Adipocyte (in vitro differentiated cells): Measurements from ENCODE around the gene SUMO3.
A peak's percentile ranks its signal among the peaks of the same experiment; 100 is the strongest.

Source experiments
- DNase-seq: peaks from one replicate; pipeline ENCODE4 v3.0.0-alpha.2; 2015; ENCODE audit warnings: low read depth
- H3K27me3 ChIP-seq: replicated peaks from 2 replicates; pipeline ENCODE4 v1.7.0; 2013; ENCODE audit warnings: mild to moderate bottlenecking, low read length, moderate library complexity; ENCODE audit not compliant: control insufficient read depth, insufficient read depth
- H3K36me3 ChIP-seq: 2 replicates; pipeline ENCODE4 v1.7.0; 2013; ENCODE audit warnings: low read length, mild to moderate bottlenecking, moderate library complexity; ENCODE audit not compliant: control insufficient read depth, insufficient read depth, severe bottlenecking
- H3K4me1 ChIP-seq: 2 replicates; pipeline ENCODE4 v1.7.0; 2013; ENCODE audit warnings: mild to moderate bottlenecking, low read length, moderate library complexity; ENCODE audit not compliant: control insufficient read depth, insufficient read depth
- H3K4me3 ChIP-seq: 2 replicates; pipeline ENCODE4 v1.7.0; 2013; ENCODE audit warnings: mild to moderate bottlenecking, low read length, moderate library complexity
- H3K9ac ChIP-seq: 2 replicates; pipeline ENCODE4 v1.7.0; 2013; ENCODE audit warnings: mild to moderate bottlenecking, low read length, moderate library complexity
- H3K9me3 ChIP-seq: 2 replicates; pipeline ENCODE4 v1.7.0; 2013; ENCODE audit warnings: mild to moderate bottlenecking, low read length, moderate library complexity; ENCODE audit not compliant: control insufficient read depth

The SUMO3 gene

DNA sequence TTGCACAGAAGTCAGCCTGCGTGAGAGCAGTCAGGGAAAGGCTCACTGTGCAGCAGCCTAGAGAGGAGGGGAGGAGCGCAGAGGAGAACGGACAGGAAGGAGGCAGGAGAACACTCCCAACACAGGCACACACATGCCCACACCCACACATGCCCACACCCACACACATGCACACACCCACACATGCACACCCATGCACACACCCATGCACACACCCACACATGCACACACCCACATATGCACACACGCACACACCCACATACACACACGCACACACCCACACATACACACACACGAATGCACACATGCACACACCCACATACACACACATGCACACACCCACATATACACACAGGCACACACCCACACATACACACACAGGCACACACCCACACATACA, 7.1 kb downstream of the SUMO3 start:
- Histone ChIP-seq H3K4me1 (peaks cover 21% of the 10 kb centered on the region), H3K27me3 (no peaks in the 10 kb centered on the region), H3K9ac (no peak overlapping the region), H3K4me3 (no peak overlapping the region), H3K36me3 (peaks cover 48% of the 10 kb centered on the region), H3K9me3 (no peaks in the 10 kb centered on the region)
- no peak for DNase-seq

GRCh38 chr21:44805859-44806258, 12.0 kb downstream of the SUMO3 start:
- Histone ChIP-seq H3K36me3 (peaks cover 64% of the 10 kb centered on the region), H3K9me3 (no peaks in the 10 kb centered on the region)

DNA sequence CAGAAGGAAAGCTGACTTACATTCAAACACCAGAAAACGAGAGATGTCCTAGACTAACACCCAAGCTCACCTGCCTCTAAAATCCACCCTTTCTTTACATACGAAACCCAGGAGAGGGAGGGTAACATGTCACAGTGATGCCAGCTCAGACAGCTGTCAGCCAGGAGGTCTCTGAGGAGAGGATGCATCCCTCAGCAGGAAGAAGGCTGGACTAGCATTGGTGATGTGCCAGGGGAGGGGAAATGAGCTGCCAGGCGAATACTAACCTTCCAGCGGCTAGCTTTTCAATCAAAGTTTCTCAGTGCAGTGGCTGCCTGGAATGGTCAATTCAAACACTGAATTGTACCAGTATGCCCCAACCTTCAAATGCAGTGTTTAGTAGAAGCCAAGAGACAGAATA, 12.6 kb downstream of the SUMO3 start:
- H3K4me3 ChIP-seq = no peak overlapping the region
- no peaks in the 10 kb centered on the region for H3K27me3 ChIP-seq
- no peak overlapping the region for H3K9ac ChIP-seq
- no peak for DNase-seq
- no peaks in the 10 kb centered on the region for H3K9me3 ChIP-seq
- peaks cover 15% of the 10 kb centered on the region for H3K4me1 ChIP-seq
- peaks cover 61% of the 10 kb centered on the region for H3K36me3 ChIP-seq

More at GRCh38 chr21:44805859-44806258, 12.0 kb downstream of the SUMO3 start:
- Histone ChIP-seq H3K4me3 (no peak overlapping the region), H3K27me3 (no peaks in the 10 kb centered on the region), H3K4me1 (peaks cover 8% of the 10 kb centered on the region), H3K9ac (no peak overlapping the region)
- no peak for DNase-seq

- Histone ChIP-seq H3K9me3 (no peaks in the 10 kb centered on the region), H3K27me3 (no peaks in the 10 kb centered on the region), H3K36me3 (peaks cover 56% of the 10 kb centered on the region), H3K4me1 (peaks cover 19% of the 10 kb centered on the region), H3K9ac (no peak overlapping the region), H3K4me3 (no peak overlapping the region)
- no peak for DNase-seq
Observed at GRCh38 chr21:44804762-44805161, 13.1 kb downstream of the SUMO3 start.

DNA sequence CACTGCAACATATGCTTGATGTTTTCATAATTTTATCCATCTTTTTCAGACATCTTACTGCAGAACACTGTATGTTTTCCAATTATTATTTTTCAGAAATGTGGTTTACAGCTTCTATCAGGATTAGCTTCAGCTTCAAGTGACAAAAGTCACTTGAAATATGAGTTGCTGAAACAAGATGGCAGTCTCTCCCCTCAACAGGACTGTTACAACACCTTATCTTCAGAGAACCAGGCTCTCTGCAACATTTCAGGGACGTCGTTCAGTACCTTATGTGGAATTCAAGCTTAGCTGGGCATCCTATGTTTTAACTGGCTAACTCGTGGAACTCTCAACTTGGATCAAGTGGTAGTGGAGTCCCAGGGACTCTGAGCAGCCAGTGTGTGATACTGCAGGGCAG, 14.2 kb downstream of the SUMO3 start:
- Histone ChIP-seq H3K9me3 (no peaks in the 10 kb centered on the region), H3K4me3 (no peak overlapping the region), H3K27me3 (no peaks in the 10 kb centered on the region), H3K4me1 (peaks cover 23% of the 10 kb centered on the region), H3K36me3 (peaks cover 51% of the 10 kb centered on the region), H3K9ac (no peak overlapping the region)
- DNase-seq = no peak

DNA sequence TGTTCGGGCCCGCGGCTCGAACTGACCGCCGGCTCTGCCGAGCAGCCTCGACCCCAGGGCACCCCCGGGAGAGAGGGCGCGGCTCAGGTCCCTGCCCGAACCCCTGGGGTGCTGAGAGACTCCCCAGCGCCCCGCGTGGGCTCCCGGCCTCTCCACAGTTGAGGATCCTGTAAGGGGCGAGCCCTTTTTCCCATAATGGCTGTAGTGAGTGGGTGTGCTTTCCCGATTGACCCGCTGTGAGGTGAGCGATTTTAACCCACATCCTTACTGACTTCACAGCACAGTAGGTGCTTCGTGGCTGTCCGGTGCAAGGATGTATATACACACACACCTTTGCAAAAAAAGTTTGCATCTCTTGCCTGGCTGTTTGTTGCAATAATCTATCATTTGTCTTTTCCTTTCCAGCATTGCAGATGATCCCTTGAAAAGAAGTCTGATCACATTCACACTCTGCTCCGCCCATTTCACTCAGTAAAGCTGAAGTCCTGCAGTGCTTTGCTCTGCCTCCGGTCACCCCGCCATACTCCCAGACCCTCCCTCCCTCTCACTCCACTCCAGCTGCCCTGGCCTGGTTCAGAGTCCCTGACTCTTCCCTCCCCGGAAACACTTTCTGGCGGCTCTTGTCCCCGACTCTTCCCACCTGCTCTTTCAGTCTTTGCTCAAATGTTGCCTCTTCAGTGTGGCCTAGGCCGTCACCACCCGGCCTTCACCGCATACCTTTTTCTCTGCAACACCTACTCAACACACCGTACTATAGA, 15.3 kb downstream of the SUMO3 start:
- Histone ChIP-seq H3K36me3 (peaks cover 49% of the 10 kb centered on the region), H3K4me3 (peak overlapping the region; percentile 95), H3K4me1 (peaks cover 23% of the 10 kb centered on the region), H3K9me3 (no peaks in the 10 kb centered on the region), H3K9ac (peak overlapping the region; percentile 91), H3K27me3 (no peaks in the 10 kb centered on the region)
- DNase-seq = no peak

- H3K9me3 ChIP-seq = no peaks in the 10 kb centered on the region
- no peaks in the 10 kb centered on the region for H3K27me3 ChIP-seq
- peak within 1 kb of the TSS; percentile 91 for H3K9ac ChIP-seq
- peak; percentile 94 for DNase-seq
- H3K4me3 ChIP-seq = peak within 1 kb of the TSS; percentile 95
- peaks cover 41% of the 10 kb centered on the region for H3K36me3 ChIP-seq
- H3K4me1 ChIP-seq = peaks cover 23% of the 10 kb centered on the region
Observed at GRCh38 chr21:44801468-44802395, 16.1 kb downstream of the SUMO3 start, which contains the start of gene UBE2G2. Gene UBE2G2 (minus strand): TSS chr21:44801820. CDS start chr21:44801748, 72 bp downstream.

GRCh38 chr21:44800971-44801467, 16.8 kb downstream of the SUMO3 start:
- H3K36me3 ChIP-seq = peaks cover 35% of the 10 kb centered on the region
- H3K9ac ChIP-seq = peak overlapping the region; percentile 91
- no peaks in the 10 kb centered on the region for H3K9me3 ChIP-seq
- H3K27me3 ChIP-seq = no peaks in the 10 kb centered on the region
- peaks cover 23% of the 10 kb centered on the region for H3K4me1 ChIP-seq
- peak overlapping the region; percentile 95 for H3K4me3 ChIP-seq
- DNase-seq = peak; percentile 56

DNA sequence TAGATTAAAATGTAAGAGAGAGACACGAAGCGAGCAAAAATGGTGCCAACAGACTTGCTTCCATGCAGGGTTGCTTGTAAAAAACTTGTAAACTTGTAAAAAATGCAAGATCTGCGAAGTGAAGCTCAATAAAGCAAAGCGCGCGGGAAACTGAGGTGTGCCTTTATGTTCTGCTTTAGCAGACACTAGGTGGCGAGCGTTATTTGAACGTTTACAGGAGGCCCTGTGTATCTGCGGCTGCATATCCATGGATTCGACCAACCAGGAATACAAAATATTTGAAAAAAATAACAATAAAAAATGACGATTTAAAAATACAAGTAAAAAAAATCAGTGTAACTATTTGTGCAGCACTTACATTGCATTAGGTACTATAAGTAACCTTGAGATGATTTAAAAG, 17.8 kb downstream of the SUMO3 start:
- peak; percentile 16 for DNase-seq
- no peaks in the 10 kb centered on the region for H3K9me3 ChIP-seq
- no peaks in the 10 kb centered on the region for H3K27me3 ChIP-seq
- peaks cover 23% of the 10 kb centered on the region for H3K4me1 ChIP-seq
- H3K4me3 ChIP-seq = peak overlapping the region; percentile 95
- H3K9ac ChIP-seq = peak overlapping the region; percentile 91
- H3K36me3 ChIP-seq = peaks cover 26% of the 10 kb centered on the region

GRCh38 chr21:44799646-44800045, 18.2 kb downstream of the SUMO3 start:
- H3K36me3 ChIP-seq = peaks cover 22% of the 10 kb centered on the region
- no peak for DNase-seq
- no peaks in the 10 kb centered on the region for H3K9me3 ChIP-seq
- H3K4me3 ChIP-seq = peak overlapping the region; percentile 95
- H3K9ac ChIP-seq = peak overlapping the region; percentile 91
- no peaks in the 10 kb centered on the region for H3K27me3 ChIP-seq
- peaks cover 23% of the 10 kb centered on the region for H3K4me1 ChIP-seq

DNA sequence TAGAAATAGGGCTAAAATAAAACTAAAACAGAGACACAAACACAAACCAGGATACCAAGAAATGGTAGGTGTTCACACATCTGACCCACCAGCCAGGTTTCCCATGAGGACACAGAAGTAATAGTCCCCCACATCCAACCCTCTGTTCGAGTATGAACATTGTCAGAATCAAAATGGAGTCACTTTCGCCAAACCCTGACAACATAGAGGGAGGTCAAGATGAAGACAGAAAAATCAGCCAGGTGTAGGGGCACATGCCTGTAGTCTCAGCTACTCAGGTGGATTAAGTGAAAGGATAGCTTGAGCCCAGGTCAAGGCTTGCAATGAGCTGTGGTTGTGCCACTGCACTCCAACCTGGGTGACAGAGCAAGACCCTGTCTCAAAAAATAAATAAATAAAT, 20.1 kb downstream of the SUMO3 start:
- Histone ChIP-seq H3K9ac (no peak overlapping the region), H3K36me3 (peaks cover 14% of the 10 kb centered on the region), H3K27me3 (no peaks in the 10 kb centered on the region), H3K4me3 (no peak overlapping the region), H3K9me3 (no peaks in the 10 kb centered on the region), H3K4me1 (peaks cover 33% of the 10 kb centered on the region)
- no peak for DNase-seq
